Activated CD8-positive, alpha-beta T cell treated with anti-CD3 and anti-CD28 coated beads, Interleukin-2, amount 10 ng/mL, durations not matched to agents 7 days and 5 days (primary cell): ENCODE results near the gene PIEZO1. TPM values are rescaled to one million over a fixed set of nuclear protein-coding genes. Genes with fewer than 3 reads are reported as not detected.
A peak's percentile ranks its signal among the peaks of the same experiment; 100 is the strongest.
"Not testable (repeated sequence)": the region's sequence is repeated elsewhere in the genome, so short reads cannot be mapped to it uniquely, and the experiment has no call there.

Experiments
- ATAC-seq: fragments of 150-1000 bp; cut with Tn5 transposase; one replicate; pipeline ENCODE4 v1.10.0; 2021; ENCODE audit warnings: moderate library complexity
- CTCF ChIA-PET: fragments of 350-600 bp; sonication (Branson Sonifier 250); formaldehyde crosslinking; loops from one replicate; lab custom pipeline; 2021; ENCODE audit warnings: antibody characterized with exemption; lab: Charles Lee
- POLR2A ChIA-PET: fragments of 350-600 bp; sonication (Branson Sonifier 250); formaldehyde crosslinking; loops from one replicate; lab custom pipeline; 2021; ENCODE audit warnings: antibody characterized with exemption; lab: Charles Lee
- DNase-seq: peaks from one replicate; pipeline ENCODE4 v3.0.0-alpha.2; 2020
- H3K27ac Mint-ChIP-seq: one replicate; pipeline ENCODE4 v1.8.0; 2021; ENCODE audit warnings: mild to moderate bottlenecking, mixed read lengths
- H3K27me3 Mint-ChIP-seq: one replicate; pipeline ENCODE4 v1.8.0; 2021; ENCODE audit warnings: low read depth, mixed read lengths
- H3K36me3 Mint-ChIP-seq: one replicate; pipeline ENCODE4 v1.8.0; 2021; ENCODE audit warnings: low read depth, mixed read lengths
- H3K4me1 Mint-ChIP-seq: one replicate; pipeline ENCODE4 v1.8.0; 2021; ENCODE audit warnings: low read depth, mixed read lengths
- H3K4me3 Mint-ChIP-seq: one replicate; pipeline ENCODE4 v1.8.0; 2021; ENCODE audit warnings: mild to moderate bottlenecking, mixed read lengths
- H3K9me3 Mint-ChIP-seq: one replicate; pipeline ENCODE4 v1.8.0; 2022; ENCODE audit warnings: mixed read lengths; ENCODE audit not compliant: insufficient read depth
- total RNA-seq, 2 experiments: library from RNA; stranded (reverse); gene quantifications; one replicate each; pipeline ENCODE4 v1.2.3, GENCODE V29; 2021

PIEZO1 gene
- total RNA-seq, 2 experiments from 2014 or later = 226 to 230 TPM

GRCh38 chr16:88798772-88799455 is 13.9 kb upstream of the PIEZO1 start:
- H3K27me3 Mint-ChIP-seq = no peaks in the 10 kb centered on the region
- peaks cover 44% of the 10 kb centered on the region for H3K4me1 Mint-ChIP-seq
- no peak overlapping the region for H3K27ac Mint-ChIP-seq
- no peak overlapping the region for H3K4me3 Mint-ChIP-seq
- H3K36me3 Mint-ChIP-seq = peaks cover 16% of the 10 kb centered on the region
- H3K9me3 Mint-ChIP-seq = no peaks in the 10 kb centered on the region
- DNase-seq = no peak
- POLR2A ChIA-PET = interaction anchor here (1.9 to 4.2 kb wide), 2 partner anchors 12 to 18 kb away, joined by 5 to 27 read pairs; partner anchors contain the start of gene APRT
- ATAC-seq = no peak
- CTCF ChIA-PET = interaction anchor here (1.0 to 2.9 kb wide), 3 partner anchors 12 to 56 kb away, joined by 3 to 13 read pairs (median 3); partner anchors contain the start of gene PIEZO1

DNA sequence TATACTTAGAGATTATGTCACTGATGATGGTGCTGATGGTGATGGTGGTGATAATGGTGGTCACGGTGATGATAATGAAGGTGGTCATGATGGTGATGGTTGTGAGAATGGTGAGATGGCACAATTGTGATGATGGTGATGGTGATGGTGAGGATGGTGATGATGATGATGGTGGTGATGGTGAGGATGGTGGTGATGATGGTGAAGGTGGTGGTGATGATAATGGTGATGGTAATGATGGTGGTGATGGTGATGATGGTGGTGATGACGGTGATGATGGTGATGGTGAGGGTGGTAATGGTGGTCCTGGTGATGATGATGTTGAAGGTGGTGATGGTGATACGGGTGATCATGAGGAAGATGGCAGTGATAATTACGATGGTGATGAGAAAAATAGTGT is 13.1 kb upstream of the PIEZO1 start:
- no peak overlapping the region for H3K4me3 Mint-ChIP-seq
- no peaks in the 10 kb centered on the region for H3K9me3 Mint-ChIP-seq
- no peak overlapping the region for H3K27ac Mint-ChIP-seq
- H3K27me3 Mint-ChIP-seq = no peaks in the 10 kb centered on the region
- DNase-seq (no peak), ATAC-seq (no peak)
- H3K4me1 Mint-ChIP-seq = peaks cover 52% of the 10 kb centered on the region
- CTCF ChIA-PET = interaction anchor here (1.3 kb wide), 1 partner anchor 12 kb away, joined by 4 read pairs; no protein-coding TSS in a partner anchor
- H3K36me3 Mint-ChIP-seq = peaks cover 16% of the 10 kb centered on the region
- POLR2A ChIA-PET = interaction anchor here (4.2 kb wide), 1 partner anchor 13 kb away, joined by 27 read pairs; the partner anchor contains the start of gene APRT

GRCh38 chr16:88796278-88796677 is 11.3 kb upstream of the PIEZO1 start:
- no peak for ATAC-seq
- H3K36me3 Mint-ChIP-seq = peaks cover 14% of the 10 kb centered on the region
- POLR2A ChIA-PET = interaction anchor here (1.6 kb wide), 1 partner anchor 10 kb away, joined by 5 read pairs; no protein-coding TSS in a partner anchor
- CTCF ChIA-PET = interaction anchor here (2.2 kb wide), 1 partner anchor 14 kb away, joined by 6 read pairs; no protein-coding TSS in a partner anchor
- H3K9me3 Mint-ChIP-seq = no peaks in the 10 kb centered on the region
- H3K27ac Mint-ChIP-seq = peak overlapping the region; percentile 49
- peaks cover 60% of the 10 kb centered on the region for H3K4me1 Mint-ChIP-seq
- DNase-seq = no peak
- H3K27me3 Mint-ChIP-seq = no peaks in the 10 kb centered on the region
- H3K4me3 Mint-ChIP-seq = no peak overlapping the region

DNA sequence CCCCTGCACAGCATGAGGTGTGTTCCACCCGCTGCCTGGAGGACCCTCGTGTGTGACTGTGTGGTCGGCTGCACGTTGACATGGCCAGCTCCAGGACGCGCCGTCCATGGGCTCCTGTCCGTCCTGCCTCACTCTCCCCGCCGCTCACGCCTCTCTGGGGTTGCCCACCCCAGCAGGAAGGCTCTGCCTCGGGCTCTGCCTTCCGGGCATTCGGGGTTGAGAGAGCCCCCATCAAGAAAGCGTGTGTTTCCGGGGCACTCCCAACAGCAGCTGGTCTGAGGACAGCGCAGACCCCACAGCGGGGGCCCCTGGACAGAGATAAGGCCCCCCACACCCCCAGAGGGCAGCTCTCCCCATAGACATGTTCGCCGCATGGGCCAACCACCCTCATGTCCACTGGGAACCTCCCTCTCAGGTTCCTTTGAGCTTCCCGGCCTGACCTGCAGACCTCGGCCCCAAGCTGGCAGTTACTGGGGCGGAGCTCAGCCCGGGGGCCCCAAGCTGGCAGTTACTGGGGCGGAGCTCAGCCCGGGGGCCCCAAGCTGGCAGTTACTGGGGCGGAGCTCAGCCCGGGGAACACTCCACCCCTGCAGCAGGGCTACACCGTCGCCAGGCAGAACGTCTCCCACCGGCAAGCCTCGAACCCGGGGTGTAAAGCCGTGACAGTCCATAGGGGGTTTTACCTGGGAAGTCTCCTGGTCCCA is 8.4 kb upstream of the PIEZO1 start:
- POLR2A ChIA-PET = interaction anchor here (0.9 to 2.3 kb wide), 5 partner anchors 9 to 91 kb away, joined by 3 to 8 read pairs (median 4); partner anchors contain the start of gene APRT
- H3K4me3 Mint-ChIP-seq = no peak overlapping the region

GRCh38 chr16:88792668-88793250 is 7.7 kb upstream of the PIEZO1 start:
- H3K4me3 Mint-ChIP-seq = no peak overlapping the region
- ChIA-PET CTCF (interaction anchor here (1.6 to 2.7 kb wide), 2 partner anchors 8 to 18 kb away, joined by 5 to 12 read pairs; partner anchors contain the start of genes APRT and PIEZO1), POLR2A (interaction anchor here (0.7 to 2.3 kb wide), 3 partner anchors 12 to 31 kb away, joined by 3 to 8 read pairs (median 4); partner anchors contain the start of gene APRT)

More for the DNA sequence above, 8.4 kb upstream of the PIEZO1 start:
- CTCF ChIA-PET = interaction anchor here (1.6 to 2.7 kb wide), 3 partner anchors 9 to 56 kb away, joined by 5 to 12 read pairs (median 9); partner anchors contain the start of genes APRT and PIEZO1
- Mint-ChIP-seq H3K36me3 (peaks cover 1% of the 10 kb centered on the region), H3K27ac (no peak overlapping the region), H3K9me3 (no peaks in the 10 kb centered on the region), H3K4me1 (peaks cover 54% of the 10 kb centered on the region), H3K27me3 (no peaks in the 10 kb centered on the region)
- ATAC-seq (no peak), DNase-seq (no peak)

GRCh38 chr16:88792078-88792550 is 7.1 kb upstream of the PIEZO1 start:
- ATAC-seq (no peak), DNase-seq (no peak)
- no peaks in the 10 kb centered on the region for H3K9me3 Mint-ChIP-seq
- POLR2A ChIA-PET = interaction anchor here (0.7 kb wide), 1 partner anchor 12 kb away, joined by 3 read pairs; no protein-coding TSS in a partner anchor
- H3K27ac Mint-ChIP-seq = peak overlapping the region; percentile 57
- no peak overlapping the region for H3K4me3 Mint-ChIP-seq
- peaks cover 58% of the 10 kb centered on the region for H3K4me1 Mint-ChIP-seq
- no peaks in the 10 kb centered on the region for H3K27me3 Mint-ChIP-seq
- CTCF ChIA-PET = interaction anchor here (1.6 to 2.7 kb wide), 2 partner anchors 8 to 19 kb away, joined by 5 to 12 read pairs; partner anchors contain the start of genes APRT and PIEZO1
- H3K36me3 Mint-ChIP-seq = peaks cover 1% of the 10 kb centered on the region

More at GRCh38 chr16:88792668-88793250, 7.7 kb upstream of the PIEZO1 start:
- Mint-ChIP-seq H3K9me3 (no peaks in the 10 kb centered on the region), H3K36me3 (peaks cover 1% of the 10 kb centered on the region), H3K27ac (peak overlapping the region; percentile 78), H3K4me1 (peaks cover 57% of the 10 kb centered on the region), H3K27me3 (no peaks in the 10 kb centered on the region)
- ATAC-seq (no peak), DNase-seq (no peak)

- POLR2A ChIA-PET = interaction anchor here (0.7 kb wide), 1 partner anchor 87 kb away, joined by 3 read pairs; no protein-coding TSS in a partner anchor
- ATAC-seq = peak; percentile 73
- CTCF ChIA-PET = interaction anchor here (1.0 kb wide), 1 partner anchor 9 kb away, joined by 3 read pairs; no protein-coding TSS in a partner anchor
These were observed 5.5 kb upstream of the PIEZO1 start for GRCh38 chr16:88790312-88791211.

DNA sequence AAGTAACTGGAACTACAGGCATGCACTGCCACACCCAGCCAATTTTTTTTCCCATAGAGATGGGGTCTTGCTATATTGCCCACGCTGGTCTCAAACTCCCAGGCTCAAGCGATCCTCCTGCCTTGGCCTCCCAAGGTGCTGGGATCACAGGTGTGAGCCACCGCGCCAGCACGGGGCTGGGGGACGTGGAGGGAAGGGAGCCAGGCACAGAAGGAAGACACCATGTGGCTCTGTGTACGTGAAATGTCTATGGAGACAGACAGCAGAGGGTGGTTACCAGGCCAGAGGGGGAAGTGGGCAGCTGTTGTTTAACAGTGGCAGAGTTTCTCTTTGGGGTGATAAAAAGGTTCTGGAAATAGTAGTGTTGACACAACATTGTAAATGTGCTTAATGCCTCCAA is 4.6 kb upstream of the PIEZO1 start:
- DNase-seq = no peak
- Mint-ChIP-seq H3K27me3 (no peaks in the 10 kb centered on the region), H3K4me3 (peak overlapping the region; percentile 71), H3K4me1 (peaks cover 51% of the 10 kb centered on the region), H3K27ac (peak overlapping the region; percentile 39), H3K9me3 (no peaks in the 10 kb centered on the region), H3K36me3 (peaks cover under 1% of the 10 kb centered on the region)
- POLR2A ChIA-PET = no interaction called here
- ATAC-seq = no peak
- CTCF ChIA-PET = interaction anchor here (1.0 kb wide), 1 partner anchor 8 kb away, joined by 3 read pairs; no protein-coding TSS in a partner anchor

More at GRCh38 chr16:88790312-88791211, 5.5 kb upstream of the PIEZO1 start:
- Mint-ChIP-seq H3K27me3 (no peaks in the 10 kb centered on the region), H3K36me3 (peaks cover 1% of the 10 kb centered on the region), H3K9me3 (no peaks in the 10 kb centered on the region), H3K27ac (peak overlapping the region; percentile 92), H3K4me3 (peak overlapping the region; percentile 71), H3K4me1 (peaks cover 59% of the 10 kb centered on the region)
- DNase-seq = peak; percentile 75

GRCh38 chr16:88788749-88789148 is 3.7 kb upstream of the PIEZO1 start:
- H3K36me3 Mint-ChIP-seq, DNase-seq, H3K9me3 Mint-ChIP-seq, ATAC-seq, H3K27me3 Mint-ChIP-seq, H3K27ac Mint-ChIP-seq, POLR2A ChIA-PET, H3K4me3 Mint-ChIP-seq: not testable (repeated sequence)
- CTCF ChIA-PET = interaction anchor here (1.7 kb wide), 1 partner anchor 11 kb away, joined by 4 read pairs; no protein-coding TSS in a partner anchor
- peaks cover 47% of the 10 kb centered on the region for H3K4me1 Mint-ChIP-seq
